H1 (cell line): ENCODE results near the gene C6orf52. TPM values are rescaled to one million over a fixed set of nuclear protein-coding genes. Genes with fewer than 3 reads are reported as not detected.

Experiments
- GTF2F1 ChIP-seq: IDR thresholded peaks from 2 replicates; pipeline ENCODE4 v1.6.1; 2012; ENCODE audit warnings: low read depth, low read length, improper control_type of control experiment, borderline replicate concordance
- RAD21 ChIP-seq, 2 experiments: IDR thresholded peaks in 1 of 2; conservative IDR thresholded peaks in 1 of 2; 2 replicates each; pipeline ENCODE4 v1.6.1; 2011; ENCODE audit warnings: low read depth in 2 of 2, low read length in 2 of 2, improper control_type of control experiment in 1 of 2, inconsistent platforms in 1 of 2, mild to moderate bottlenecking in 1 of 2, moderate library complexity in 1 of 2
- polyA plus RNA-seq, 7 experiments: library from polyadenylated mRNA; depleted of rRNA in 3 of 7; stranded (reverse) in 5 of 7; unstranded in 2 of 7; fragments of >200 nt in 5 of 7; fragments of 200-250 nt in 2 of 7; gene quantifications; 1 replicate in 5 of 7; 2 replicates in 1 of 7; 4 replicates in 1 of 7; pipeline versions ENCODE4 v1.2.1 to v1.2.3, GENCODE V29; 2011 to 2013; ENCODE audit warnings: missing spikeins in 2 of 7, mixed read lengths in 2 of 7
- total RNA-seq: library from RNA; stranded (reverse); fragmentation: NEBNext Ultra II Directional; extraction: Animal tissue kit (Norgen Biotek cat#: 25700); gene quantifications from 2 replicates; pipeline ENCODE4 v1.2.1, GENCODE V29; 2021
- TF ChIP-seq, protein P1 (sequence below), 3 experiments: IDR thresholded peaks; 1 replicate in 2 of 3; 2 replicates in 1 of 3; pipeline versions ENCODE4 v1.5.1 to v1.6.1; 2011; ENCODE audit warnings: low read length in 3 of 3, mild to moderate bottlenecking in 3 of 3, inconsistent platforms in 2 of 3, low read depth in 1 of 3, moderate library complexity in 1 of 3; ENCODE audit not compliant: insufficient read depth in 1 of 3; ENCODE audit errors: control extremely low read depth in 1 of 3

C6orf52 gene
- total and polyA plus RNA-seq, 2 of the 8 experiments (the other 6 are each of a cell fraction or from before 2014, with no cell fraction given): 1.5 to 3.1 TPM

DNA sequence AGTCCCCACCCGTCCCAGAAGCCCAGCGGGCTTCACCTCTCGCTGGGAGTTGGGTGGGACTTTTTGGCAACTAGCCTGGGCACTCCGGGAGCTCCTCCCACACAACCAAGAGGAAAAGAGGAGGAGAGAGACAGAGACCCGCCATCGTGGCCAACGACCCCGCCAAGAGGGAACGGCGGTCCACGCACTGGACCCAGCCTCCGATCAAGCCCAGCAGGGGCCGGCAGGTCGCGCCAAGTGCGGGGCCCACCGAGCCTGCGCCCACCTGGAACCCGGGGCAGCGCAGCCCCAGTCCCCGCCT lies 25.5 kb upstream of the C6orf52 start (continued):
- TF ChIP-seq, protein P1, sequence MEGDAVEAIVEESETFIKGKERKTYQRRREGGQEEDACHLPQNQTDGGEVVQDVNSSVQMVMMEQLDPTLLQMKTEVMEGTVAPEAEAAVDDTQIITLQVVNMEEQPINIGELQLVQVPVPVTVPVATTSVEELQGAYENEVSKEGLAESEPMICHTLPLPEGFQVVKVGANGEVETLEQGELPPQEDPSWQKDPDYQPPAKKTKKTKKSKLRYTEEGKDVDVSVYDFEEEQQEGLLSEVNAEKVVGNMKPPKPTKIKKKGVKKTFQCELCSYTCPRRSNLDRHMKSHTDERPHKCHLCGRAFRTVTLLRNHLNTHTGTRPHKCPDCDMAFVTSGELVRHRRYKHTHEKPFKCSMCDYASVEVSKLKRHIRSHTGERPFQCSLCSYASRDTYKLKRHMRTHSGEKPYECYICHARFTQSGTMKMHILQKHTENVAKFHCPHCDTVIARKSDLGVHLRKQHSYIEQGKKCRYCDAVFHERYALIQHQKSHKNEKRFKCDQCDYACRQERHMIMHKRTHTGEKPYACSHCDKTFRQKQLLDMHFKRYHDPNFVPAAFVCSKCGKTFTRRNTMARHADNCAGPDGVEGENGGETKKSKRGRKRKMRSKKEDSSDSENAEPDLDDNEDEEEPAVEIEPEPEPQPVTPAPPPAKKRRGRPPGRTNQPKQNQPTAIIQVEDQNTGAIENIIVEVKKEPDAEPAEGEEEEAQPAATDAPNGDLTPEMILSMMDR (IDR thresholded peaks at IDR 0.05; ENCODE audit: control extremely low read depth in 1 of 3, insufficient read depth in 1 of 3, low read depth in 1 of 3, low read length in 3 of 3): no peak
- TF ChIP-seq GTF2F1: no peak
- TF ChIP-seq RAD21 (IDR thresholded peaks at IDR 0.05 in 1 of 2, conservative IDR thresholded peaks at IDR 0.05 in 1 of 2; ENCODE audit: low read depth in 2 of 2, low read length in 2 of 2): no peak
